COLO668 (cell line): ENCODE results near the gene FAM177A1.

Experiments
- DNase-seq: peaks from one replicate; lab custom pipeline; 2025; ENCODE audit not compliant: unreplicated experiment; lab: John Stamatoyannopoulos, UW

Gene FAM177A1

DNA sequence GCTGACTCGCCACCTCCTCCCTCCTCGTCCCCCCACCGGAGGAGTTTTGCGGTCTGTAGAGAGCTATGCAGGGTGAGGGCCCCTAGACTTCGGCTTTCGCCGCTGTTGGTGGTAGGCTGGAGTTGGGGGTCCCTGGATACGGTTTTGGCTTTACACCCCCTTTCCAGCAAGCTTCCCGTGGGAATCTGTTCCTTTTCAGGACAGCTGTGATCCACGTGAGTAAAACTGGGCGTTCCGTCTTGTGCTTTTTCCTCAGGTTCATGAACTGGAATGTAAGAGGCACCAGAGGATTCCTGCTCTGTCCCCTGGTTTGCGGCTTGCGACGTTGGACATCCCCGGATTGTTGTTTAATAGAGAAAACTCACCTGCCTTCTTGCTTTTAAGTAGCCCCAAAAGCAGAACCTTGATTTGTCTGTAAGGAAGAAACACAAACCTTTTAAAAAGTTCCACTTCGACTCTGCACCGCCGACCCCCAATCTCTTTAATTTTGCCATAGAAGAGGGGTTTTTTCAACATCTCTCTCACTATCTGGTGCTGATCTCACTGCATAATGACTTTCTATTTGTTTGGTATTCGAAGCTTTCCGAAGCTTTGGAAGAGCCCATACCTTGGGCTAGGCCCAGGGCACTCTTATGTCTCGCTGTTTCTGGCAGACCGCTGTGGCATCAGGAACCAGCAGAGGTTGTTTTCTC is 76.8 kb downstream of the FAM177A1 start:
- peak; percentile 57 for DNase-seq

DNA sequence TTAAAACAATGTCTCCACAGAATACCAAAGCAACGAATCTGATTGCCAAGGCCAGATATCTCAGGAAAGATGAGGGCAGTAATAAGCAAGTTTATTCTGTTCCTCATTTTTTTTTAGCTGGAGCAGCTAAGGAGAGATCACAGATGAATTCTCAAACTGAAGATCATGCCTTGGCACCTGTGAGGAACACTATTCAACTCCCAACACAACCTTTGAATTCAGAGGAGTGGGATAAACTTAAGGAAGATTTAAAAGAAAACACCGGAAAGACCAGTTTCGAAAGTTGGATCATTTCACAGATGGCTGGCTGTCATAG is 77.3 kb downstream of the FAM177A1 start:
- no peak for DNase-seq

DNA sequence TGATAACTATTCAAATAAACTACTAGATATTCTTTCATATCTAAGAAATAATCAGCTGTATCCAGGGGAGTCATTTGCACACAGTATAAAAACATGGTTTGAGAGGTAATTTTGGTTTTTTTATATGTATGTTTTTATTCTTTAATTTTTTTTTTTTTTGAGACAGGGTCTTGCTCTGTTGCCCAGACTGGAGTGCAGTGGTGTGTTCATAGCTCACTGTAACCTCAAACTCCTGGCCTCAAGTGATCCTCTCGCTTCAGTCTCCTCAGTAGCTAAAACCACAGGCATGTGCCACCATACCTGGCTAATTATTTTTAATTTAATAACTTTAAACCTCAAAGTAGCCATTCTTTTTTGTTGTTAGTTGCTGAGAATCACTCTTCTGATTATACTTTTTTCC is 78.1 kb downstream of the FAM177A1 start:
- no peak for DNase-seq
